ENCODE measurements around the gene VAC14.
"Not testable (repeated sequence)": the region's sequence is repeated elsewhere in the genome, so short reads cannot be mapped to it uniquely, and the experiment has no call there.

Gene VAC14

GRCh38 chr16:70680495-70681381 is 120.2 kb downstream of the VAC14 start:
- no peak for DNase-seq (ENCODE audit: low spot score)

GRCh38 chr16:70679671-70680494 is 121.1 kb downstream of the VAC14 start:
- no peak for DNase-seq (ENCODE audit: low spot score)

- no peak for DNase-seq (ENCODE audit: low spot score)
These were observed 121.9 kb downstream of the VAC14 start for GRCh38 chr16:70678898-70679670.

- no peak for DNase-seq (ENCODE audit: low spot score)
These were observed 122.6 kb downstream of the VAC14 start for GRCh38 chr16:70678121-70678897.

- DNase-seq (ENCODE audit: low spot score) = no peak
These were observed 123.3 kb downstream of the VAC14 start for GRCh38 chr16:70677499-70678120.

- no peak for DNase-seq (ENCODE audit: low spot score)
These were observed 124.1 kb downstream of the VAC14 start for GRCh38 chr16:70676675-70677498.

GRCh38 chr16:70675851-70676513 is 125.0 kb downstream of the VAC14 start:
- DNase-seq (ENCODE audit: low spot score) = no peak

GRCh38 chr16:70674221-70675014 is 126.5 kb downstream of the VAC14 start:
- no peak for DNase-seq (ENCODE audit: low spot score)

- not testable (repeated sequence) for DNase-seq (ENCODE audit: low spot score)
These were observed 130.0 kb downstream of the VAC14 start for GRCh38 chr16:70670938-70671337.

- DNase-seq (ENCODE audit: low spot score) = no peak
These were observed 130.8 kb downstream of the VAC14 start for GRCh38 chr16:70670175-70670574.

- no peak for DNase-seq (ENCODE audit: low spot score)
These were observed 134.9 kb downstream of the VAC14 start for GRCh38 chr16:70665806-70666735.

GRCh38 chr16:70665113-70665694 is 135.8 kb downstream of the VAC14 start:
- DNase-seq (ENCODE audit: low spot score) = no peak

- no peak for DNase-seq (ENCODE audit: low spot score)
These were observed 136.4 kb downstream of the VAC14 start for GRCh38 chr16:70664325-70665112.

- no peak for DNase-seq (ENCODE audit: low spot score)
These were observed 137.2 kb downstream of the VAC14 start for GRCh38 chr16:70663524-70664324.

GRCh38 chr16:70662991-70663523 is 137.9 kb downstream of the VAC14 start:
- no peak for DNase-seq (ENCODE audit: low spot score)

Measured in left forelimb (tissue), 1 donor.